Hippocampal formation (tissue), 2 donors: ENCODE data around the gene IPO9.
"Not testable (repeated sequence)": the region's sequence is repeated elsewhere in the genome, so short reads cannot be mapped to it uniquely, and the experiment has no call there.

Source experiments
- DNase-seq, 2 donors: peaks; one replicate each; lab custom pipeline; 2025; lab: John Stamatoyannopoulos, UW

Gene IPO9

GRCh38 chr1:201809876-201810275, 19.1 kb upstream of the IPO9 start:
- DNase-seq: no peak

- no peak for DNase-seq
Observed at GRCh38 chr1:201810466-201811216, 18.3 kb upstream of the IPO9 start.

- DNase-seq: no peak
Observed at GRCh38 chr1:201813226-201813625, 15.7 kb upstream of the IPO9 start.

GRCh38 chr1:201816309-201816854, 12.6 kb upstream of the IPO9 start:
- no peak for DNase-seq

DNA sequence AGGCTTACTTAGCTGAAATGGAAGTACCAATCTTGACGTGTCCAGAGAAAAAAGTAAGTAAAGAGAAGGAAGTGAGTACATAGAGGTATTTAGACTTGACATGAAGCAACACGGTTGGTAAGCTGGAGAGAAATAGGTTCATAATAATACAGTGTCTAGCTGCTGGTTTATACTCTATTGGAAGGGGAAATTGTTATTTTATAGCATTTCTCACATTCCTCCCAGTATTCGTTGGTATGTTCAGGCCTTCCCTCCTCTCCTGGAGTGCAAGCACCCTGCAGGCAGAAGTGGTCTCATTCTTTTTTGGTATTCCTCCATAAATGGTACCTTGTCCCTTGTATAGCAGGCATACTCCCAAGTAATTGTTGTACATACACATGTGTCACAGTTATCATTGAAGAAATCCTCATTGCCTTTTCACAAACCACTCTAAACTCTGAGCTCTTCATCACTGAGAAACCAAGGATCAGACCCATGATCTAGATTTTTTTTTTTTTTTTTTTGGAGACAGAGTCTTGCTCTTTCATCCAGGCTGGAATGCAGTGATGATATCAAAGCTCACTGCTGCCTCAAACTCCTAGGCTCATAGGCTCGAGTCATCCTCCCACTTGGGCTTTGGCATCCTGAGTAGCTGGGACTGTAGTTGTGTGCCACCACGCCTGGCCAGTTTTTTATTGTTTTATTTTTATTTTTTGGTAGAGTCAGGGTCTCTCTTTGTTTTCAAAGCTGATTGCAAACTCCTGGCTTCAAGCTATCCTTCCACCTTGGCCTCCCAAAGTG, 9.8 kb upstream of the IPO9 start:
- DNase-seq: no peak

DNA sequence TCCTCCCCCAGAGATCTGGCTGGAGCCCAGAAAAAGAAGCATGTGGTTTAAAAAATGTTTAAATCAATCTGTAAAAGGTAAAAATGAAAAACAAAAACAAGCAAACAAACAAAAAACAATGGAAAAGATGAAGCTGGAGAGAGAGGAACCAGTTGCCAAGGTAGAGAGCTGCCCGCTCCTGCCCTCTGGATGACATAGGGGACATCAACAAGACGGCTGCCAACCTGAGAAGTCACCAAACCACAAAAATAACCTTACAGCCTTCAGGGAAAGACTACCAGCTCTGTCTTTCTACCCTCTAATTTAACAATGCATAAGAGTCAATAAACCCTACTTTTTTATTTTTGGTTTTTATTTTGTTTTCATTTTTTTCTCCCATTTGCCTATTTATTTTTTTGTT, 8.5 kb upstream of the IPO9 start:
- no peak for DNase-seq

- DNase-seq: peak in 1 of 2 donors; percentile 29
Observed at GRCh38 chr1:201825245-201825644, 3.7 kb upstream of the IPO9 start.

- DNase-seq: no peak
Observed at GRCh38 chr1:201826830-201827229, 2.1 kb upstream of the IPO9 start.

DNA sequence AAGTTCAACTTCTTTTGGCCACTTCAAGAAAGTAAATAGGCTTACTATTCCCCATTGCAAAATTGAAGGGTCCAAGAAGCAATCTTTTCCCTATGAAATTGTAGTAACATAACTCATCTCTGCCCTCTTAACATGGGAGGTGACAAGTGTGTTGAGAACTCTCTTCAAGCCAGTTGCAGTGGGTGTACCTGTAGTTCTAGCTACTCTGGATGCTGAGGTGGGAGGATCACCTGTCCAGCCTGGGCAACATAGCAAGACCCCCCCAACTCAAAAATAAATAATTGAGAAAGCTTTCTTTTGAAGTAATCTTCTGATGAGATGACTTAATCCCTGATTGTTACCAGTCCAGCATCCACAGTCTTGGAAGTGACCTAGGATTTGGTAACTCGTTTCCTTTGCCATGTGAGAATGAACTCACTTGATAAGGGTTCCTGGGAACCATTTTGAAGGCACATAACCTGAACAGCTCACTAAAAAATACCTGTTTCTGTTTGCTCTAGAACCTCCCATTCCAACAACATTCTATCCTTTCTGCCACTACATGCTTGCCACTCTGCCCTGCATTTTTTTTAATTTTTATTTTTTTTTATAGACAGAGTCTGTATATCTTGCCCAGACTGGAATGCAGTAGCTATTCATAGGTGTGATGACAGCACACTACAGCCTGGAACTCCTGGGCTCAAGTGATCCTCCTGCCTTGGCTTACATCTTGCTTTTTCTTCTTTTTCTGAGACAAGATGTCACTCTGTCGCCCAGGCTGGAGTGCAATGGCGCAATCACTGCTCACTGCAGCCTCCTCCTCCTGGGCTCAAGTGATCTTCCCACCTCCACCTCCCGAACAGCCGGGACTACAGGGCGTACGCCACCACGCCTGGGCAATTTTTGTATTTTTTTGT, 1.4 kb upstream of the IPO9 start:
- no peak for DNase-seq

DNA sequence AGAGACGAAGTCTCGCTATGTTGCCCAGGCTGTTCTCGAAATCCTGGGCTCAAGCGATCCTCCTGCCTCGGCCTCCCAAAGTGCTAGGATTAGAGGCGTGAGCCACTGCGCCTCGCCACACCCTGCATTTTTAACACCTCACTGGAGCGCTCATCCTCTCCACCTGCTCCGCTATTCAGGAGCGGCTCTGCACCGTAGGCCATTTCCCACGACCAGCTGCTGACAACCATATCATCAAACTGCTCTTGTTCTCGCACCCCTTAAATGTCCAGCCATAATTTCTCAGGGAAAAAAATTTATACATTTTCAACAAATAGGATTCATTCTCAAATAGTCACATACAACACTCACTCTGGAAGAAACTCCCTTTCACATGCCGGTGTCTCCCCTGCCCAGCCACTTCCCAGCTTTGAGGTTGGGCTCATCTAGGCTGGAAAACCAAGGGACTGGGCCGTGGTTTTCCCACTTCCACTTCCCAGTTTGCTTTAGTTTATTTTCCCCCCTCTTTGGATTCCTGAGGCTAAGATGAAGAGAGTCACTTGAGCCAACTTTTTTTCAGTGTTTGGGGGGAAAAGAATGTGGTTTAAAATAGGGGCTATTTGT, 639 bp upstream of the IPO9 start:
- no peak for DNase-seq

GRCh38 chr1:201831371-201831770, 2.4 kb downstream of the IPO9 start:
- no peak for DNase-seq

DNA sequence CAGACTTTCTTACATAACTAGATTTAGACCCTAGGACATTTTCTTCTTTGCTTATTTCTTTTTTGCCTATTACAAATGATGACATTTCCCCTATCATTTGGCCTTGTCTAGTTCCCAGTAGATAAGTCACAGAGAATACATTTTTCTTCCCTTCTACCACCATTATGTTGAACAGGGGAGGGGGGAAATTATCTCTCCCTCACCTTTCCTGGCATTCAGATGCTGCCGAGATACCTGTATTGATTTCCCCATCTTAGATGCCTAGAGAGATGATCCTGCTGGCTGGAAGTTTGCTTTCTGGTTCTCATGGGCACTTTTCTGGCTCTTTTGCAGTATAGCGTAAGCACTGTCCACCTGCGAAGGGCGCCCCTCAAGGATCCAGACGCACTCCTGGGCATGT, 5.7 kb downstream of the IPO9 start:
- DNase-seq: no peak

DNA sequence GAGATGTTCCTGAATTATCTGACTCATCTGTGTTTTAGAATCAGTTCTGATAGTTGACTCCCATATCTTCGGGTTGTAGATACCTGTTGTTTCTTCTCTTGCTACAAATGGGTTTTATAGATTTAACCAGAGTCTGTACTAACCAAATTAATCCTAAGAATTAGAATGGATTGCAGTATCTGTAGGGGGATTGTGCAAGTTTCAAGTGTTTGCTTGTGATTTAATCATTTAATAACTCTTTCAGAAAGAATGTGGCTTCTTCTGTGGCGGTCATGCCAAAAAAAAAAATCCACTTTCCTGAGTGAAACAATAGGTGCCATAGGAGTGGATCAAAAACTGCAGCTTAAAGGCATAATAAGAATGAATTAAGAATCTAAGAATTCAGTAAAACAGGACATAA, 9.4 kb downstream of the IPO9 start:
- no peak for DNase-seq

DNA sequence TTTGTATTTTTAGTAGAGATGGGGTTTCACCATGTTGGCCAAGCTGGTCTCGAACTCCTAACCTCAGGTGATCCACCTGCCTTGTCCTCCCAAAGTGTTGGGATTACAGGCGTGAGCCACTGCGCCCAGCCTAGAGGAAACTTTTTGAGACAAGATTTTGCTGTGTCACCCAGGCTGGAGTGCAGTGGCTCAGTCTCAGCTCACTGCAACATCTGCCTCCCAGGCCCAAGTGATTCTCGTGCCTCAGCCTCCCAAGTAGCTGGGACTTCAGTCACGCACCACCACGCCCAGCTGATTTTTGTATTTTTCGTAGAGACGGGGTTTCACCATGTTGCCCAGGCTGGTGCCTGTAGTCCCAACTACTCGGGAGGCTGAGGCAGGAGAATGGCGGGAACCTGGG, 10.1 kb downstream of the IPO9 start:
- DNase-seq: not testable (repeated sequence)

DNA sequence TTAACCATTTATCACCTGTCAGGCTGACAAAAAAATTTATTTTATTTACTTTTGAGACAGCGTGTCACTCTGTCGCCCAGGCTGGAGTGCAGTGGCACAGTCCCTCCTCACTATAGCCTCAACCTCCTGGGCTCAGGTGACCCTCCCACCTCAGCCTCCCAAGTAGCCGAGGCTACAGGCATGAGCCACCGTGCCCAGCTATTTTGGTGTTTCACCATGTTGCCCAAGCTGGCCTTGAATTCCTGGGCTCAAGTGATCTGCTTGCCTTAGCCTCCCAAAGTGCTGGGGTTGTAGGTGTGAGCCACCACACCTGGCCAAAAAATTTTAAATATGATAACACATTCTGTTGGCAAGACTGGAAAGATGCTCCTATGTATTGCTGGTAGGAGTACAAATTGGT, 11.1 kb downstream of the IPO9 start:
- no peak for DNase-seq

DNA sequence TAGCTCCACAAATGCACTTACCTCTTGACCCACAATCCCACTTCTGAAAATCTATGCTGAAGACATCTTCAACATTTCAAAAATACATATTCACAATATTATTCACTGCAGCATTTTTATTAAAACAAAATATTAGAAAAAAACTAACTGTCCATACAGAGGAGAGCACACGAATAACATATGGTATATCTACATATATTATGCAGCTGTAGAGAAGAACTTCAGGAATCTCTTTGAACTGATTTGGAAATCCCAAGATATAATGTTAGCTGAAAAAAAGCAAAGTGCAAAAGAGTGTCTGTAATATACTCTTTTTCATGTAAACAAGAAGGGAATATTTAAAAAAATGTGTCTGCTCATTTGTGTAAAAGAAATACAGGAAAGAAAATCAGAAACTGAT, 11.5 kb downstream of the IPO9 start:
- no peak for DNase-seq

DNA sequence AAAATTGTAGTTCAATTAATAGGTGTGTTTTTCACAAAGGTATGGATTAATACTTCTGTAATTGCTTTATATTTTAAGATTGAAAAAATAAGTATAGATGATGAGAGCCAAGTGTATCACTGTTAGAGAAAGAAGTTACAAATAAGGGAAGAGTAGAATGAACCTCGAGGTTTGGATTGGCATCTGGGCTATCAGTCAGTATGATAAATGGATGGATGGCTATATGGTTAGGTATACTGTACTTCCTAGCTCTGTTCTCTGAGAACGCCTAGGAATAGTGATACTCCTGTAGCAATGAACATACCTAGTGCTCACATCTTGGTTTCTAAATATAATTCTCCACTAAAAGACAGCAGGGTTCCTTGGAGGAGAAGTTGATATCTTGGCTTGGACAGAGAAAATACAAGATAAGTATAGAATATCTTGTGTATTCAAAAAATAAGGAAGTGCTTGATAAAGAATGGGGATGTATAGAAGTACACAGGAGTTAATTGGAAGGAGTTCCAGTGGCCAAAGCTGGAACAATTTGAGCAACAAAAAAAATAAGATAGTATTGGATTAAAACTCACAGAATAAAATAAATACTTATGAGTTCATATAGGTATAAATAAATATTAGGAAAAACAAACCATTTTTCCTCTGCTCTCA, 12.4 kb downstream of the IPO9 start:
- DNase-seq: no peak

DNA sequence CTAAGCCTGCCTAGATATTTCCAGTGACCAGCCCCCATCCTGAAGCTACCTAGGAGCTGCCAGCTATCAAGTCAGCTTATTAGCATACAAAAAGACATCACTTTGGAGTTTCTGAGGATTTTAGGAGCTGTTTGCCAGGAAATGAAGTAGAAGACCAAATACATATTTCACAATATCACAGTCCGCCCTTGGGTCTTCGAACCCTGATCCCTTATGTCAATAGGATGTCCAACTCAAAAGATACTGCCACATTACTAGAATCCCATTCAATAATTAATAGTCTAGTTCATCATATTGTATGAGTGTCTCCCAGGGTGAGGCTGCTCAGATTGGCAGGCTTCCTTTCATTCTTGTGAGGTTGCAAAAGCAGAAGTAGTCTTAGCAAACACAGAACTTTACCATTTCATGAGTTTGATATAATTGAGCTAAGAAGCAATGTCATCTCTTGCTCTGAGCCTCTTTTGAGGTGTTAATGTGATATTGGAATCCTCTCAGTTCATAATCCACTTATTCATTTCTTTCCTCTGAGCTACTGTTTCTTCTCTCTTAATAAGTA, 13.6 kb downstream of the IPO9 start:
- no peak for DNase-seq

- DNase-seq: no peak
Observed at GRCh38 chr1:201845331-201846083, 16.6 kb downstream of the IPO9 start.

DNA sequence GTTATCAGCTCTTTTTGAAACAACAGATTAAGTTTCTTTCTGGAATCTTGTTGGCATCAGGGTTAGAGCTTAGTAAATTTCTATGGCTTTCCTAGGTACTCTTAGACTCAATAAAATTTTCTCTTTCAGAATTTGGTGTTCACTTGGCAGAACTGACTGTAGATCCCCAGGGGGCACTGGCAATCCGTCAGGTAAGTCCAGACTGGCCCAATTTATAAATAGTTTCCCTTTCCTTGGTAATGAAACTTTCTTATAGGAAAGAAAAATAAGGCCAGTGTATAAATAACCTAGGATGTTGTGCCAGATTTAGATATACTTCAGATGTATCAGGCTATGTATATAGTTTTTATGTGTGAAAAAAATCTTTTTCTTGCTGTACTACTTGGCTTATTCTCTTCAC, 18.2 kb downstream of the IPO9 start:
- no peak for DNase-seq
